Aorta (tissue), 5 donors: ENCODE results near the gene AIF1. TPM values are rescaled to one million over a fixed set of nuclear protein-coding genes. Genes with fewer than 3 reads are reported as not detected.
A peak's percentile ranks its signal among the peaks of the same experiment; 100 is the strongest.
"Not testable (repeated sequence)": the region's sequence is repeated elsewhere in the genome, so short reads cannot be mapped to it uniquely, and the experiment has no call there.

Experiments
- ATAC-seq: fragments of 200-7000 bp; cut with Tn5 transposase; one replicate; pipeline ENCODE4 v1.9.1; 2022; ENCODE audit warnings: moderate library complexity; ENCODE audit not compliant: low FRiP score
- DNase-seq, 2 donors: peaks; one replicate each; pipeline ENCODE4 v3.0.0-alpha.2; 2020
- H3K27ac ChIP-seq, 2 donors: one replicate each; pipeline ENCODE4 v1.5.1; 2013; ENCODE audit warnings: low read length in 2 of 2, mild to moderate bottlenecking in 2 of 2, moderate library complexity in 2 of 2, control low read depth in 1 of 2, inconsistent platforms in 1 of 2, low read depth in 1 of 2
- H3K27me3 ChIP-seq, 2 donors: one replicate each; pipeline ENCODE4 v1.6.1; 2013; ENCODE audit warnings: control low read depth in 1 of 2, low read length in 1 of 2, mild to moderate bottlenecking in 1 of 2, moderate library complexity in 1 of 2; ENCODE audit not compliant: insufficient read depth in 2 of 2, control insufficient read depth in 1 of 2
- H3K36me3 ChIP-seq, 2 donors: one replicate each; pipeline ENCODE4 v1.6.1; 2013; ENCODE audit warnings: control low read depth in 1 of 2, low read length in 1 of 2, mild to moderate bottlenecking in 1 of 2; ENCODE audit not compliant: insufficient read depth in 2 of 2, control insufficient read depth in 1 of 2
- H3K4me1 ChIP-seq, 2 donors: one replicate each; pipeline ENCODE4 v1.6.1; 2013; ENCODE audit warnings: low read length in 2 of 2, control low read depth in 1 of 2, mild to moderate bottlenecking in 1 of 2, moderate library complexity in 1 of 2; ENCODE audit not compliant: insufficient read depth in 2 of 2, control insufficient read depth in 1 of 2
- H3K4me3 ChIP-seq, 2 donors: one replicate each; pipeline ENCODE4 v1.5.1; 2013; ENCODE audit warnings: low read length in 2 of 2, control low read depth in 1 of 2, mild to moderate bottlenecking in 1 of 2
- H3K9me3 ChIP-seq: one replicate; pipeline ENCODE4 v1.6.1; 2013; ENCODE audit warnings: mild to moderate bottlenecking, low read length; ENCODE audit not compliant: control insufficient read depth
- WGBS, 2 donors: extraction: QIAGEN DNeasy Blood & Tissue Kit; methylation state at CpG; one replicate each; pipeline ENCODE4 v1.1.7; 2013; 5-methylcytosine and 5-hydroxymethylcytosine counted together
- intact Hi-C, 2 donors: fragments of 100-400 bp; cut with DNase I; formaldehyde crosslinking; loops; one replicate each; pipeline versions ENCODE4 v1.14.2 to v1.15.0; 2022
- polyA plus RNA-seq, 2 donors: library from polyadenylated mRNA; stranded (reverse); fragments of 200-250 nt; gene quantifications; one replicate each; pipeline ENCODE4 v1.2.3, GENCODE V29; 2013
- total RNA-seq, 2 donors: library from RNA; stranded (reverse); fragmentation: NEBNext Ultra II Directional; extraction: Animal tissue kit (Norgen Biotek cat#: 25700); gene quantifications; one replicate each; pipeline ENCODE4 v1.2.1, GENCODE V29; 2021
- donor health status: healthy with polysubstance abuse.
- donor health status: Bipolar disorder and iron deficiency.
- donor health status: DM: no; HTN: no; CAD: no.
- donor health status: DM: no; HTN: no; CAD: no.
- donor health status: DM: yes; HTN: yes; CAD: no.

AIF1 gene
- total and polyA plus RNA-seq, 4 donors, result 32.6 to 166 (median 53.3) TPM

DNA sequence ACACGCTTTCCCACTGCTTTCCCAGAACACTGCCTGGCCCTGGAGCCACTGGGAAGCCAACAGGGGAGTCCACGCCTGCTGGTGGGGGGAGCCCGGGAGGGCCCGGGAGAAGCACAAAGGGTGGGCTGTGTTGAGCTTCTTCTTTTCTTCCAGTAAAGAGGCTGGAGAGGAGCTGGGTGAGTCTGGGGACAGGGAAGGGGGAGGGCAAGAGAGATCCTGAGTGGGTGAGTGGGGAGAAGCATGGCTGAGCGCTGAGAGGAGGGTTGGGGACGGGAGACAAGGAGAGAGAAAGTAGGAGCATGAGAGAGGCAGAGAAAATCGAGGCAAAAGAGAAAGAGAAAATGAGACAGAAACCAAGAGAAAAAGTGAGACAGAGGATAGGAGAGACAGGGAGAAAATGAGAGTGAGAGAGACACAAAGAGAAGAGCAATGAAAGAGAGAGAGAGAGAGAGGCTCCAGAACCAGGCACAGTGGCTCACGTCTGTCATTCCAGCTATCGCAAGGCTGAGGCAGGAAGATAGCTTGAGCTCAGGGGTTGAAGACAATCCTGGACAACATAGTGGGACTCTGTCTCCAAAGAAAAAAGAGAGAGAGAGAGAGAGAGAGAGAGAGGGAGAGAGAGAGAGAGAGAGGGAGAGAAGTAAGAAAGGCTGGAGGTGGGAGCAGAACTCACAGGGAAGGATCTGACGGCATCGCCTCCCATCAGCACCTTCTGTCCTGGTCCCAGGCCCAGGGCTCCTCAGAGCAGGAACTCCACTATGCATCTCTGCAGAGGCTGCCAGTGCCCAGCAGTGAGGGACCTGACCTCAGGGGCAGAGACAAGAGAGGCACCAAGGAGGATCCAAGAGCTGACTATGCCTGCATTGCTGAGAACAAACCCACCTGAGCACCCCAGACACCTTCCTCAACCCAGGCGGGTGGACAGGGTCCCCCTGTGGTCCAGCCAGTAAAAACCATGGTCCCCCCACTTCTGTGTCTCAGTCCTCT, 26.9 kb upstream of the AIF1 start:
- intact Hi-C loops, result no loop called here

DNA sequence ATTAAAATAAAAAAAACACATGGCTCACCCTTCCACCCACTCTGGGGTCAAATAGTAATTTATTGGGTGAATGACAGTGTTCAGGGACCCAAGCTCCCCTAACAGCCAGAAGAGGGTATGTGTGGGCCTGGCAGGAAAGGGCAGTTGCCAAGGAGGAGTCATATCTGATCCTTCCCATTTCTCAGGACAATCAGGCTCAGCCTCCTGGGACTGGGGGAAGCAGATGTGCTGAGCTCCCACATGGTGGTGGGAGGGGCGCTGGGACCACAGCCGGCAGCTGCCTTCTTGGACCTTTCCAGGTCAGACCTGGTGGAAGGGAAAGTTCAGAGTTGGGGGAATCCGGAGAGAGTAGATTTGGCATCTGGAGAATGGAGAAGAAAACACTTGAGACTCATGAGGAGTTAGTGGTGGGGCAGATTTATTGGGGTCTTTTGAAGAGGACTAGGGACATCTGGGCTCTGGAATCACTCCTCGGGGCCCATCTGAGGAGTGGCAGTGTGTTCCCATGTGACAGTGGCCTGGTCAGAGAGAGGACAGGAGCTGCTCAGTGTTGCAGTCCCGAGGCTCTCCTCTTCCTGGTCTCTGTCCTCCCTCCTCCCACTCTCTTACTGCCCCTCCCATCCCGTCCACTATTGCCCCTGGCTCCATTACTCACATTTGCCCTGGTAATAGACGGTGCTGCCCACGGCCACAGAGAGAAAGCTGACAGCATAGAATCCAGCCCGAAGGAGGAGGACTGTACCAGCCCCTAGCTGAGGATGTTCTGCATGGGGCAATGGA, 26.0 kb upstream of the AIF1 start:
- Histone ChIP-seq H3K4me3 (no peak overlapping the region), H3K4me1 (no peaks in the 10 kb centered on the region), H3K27ac (no peak overlapping the region), H3K9me3 (no peaks in the 10 kb centered on the region), H3K36me3 (no peaks in the 10 kb centered on the region), H3K27me3 (no peaks in the 10 kb centered on the region)
- intact Hi-C loops, result no loop called here
- ATAC-seq, result no peak
- 48 to 57% methylated on average over 9 of the region's 9 CpGs for WGBS, 2 donors
- no peak for DNase-seq

More for the DNA sequence above, 26.9 kb upstream of the AIF1 start:
- 60 to 64% methylated on average over 12 of the region's 12 CpGs for WGBS, 2 donors
- no peak for ATAC-seq
- no peaks in the 10 kb centered on the region for H3K27me3 ChIP-seq
- no peaks in the 10 kb centered on the region for H3K4me1 ChIP-seq
- no peak overlapping the region for H3K4me3 ChIP-seq
- no peaks in the 10 kb centered on the region for H3K36me3 ChIP-seq
- H3K27ac ChIP-seq, result no peak overlapping the region
- DNase-seq, result no peak
- no peaks in the 10 kb centered on the region for H3K9me3 ChIP-seq

DNA sequence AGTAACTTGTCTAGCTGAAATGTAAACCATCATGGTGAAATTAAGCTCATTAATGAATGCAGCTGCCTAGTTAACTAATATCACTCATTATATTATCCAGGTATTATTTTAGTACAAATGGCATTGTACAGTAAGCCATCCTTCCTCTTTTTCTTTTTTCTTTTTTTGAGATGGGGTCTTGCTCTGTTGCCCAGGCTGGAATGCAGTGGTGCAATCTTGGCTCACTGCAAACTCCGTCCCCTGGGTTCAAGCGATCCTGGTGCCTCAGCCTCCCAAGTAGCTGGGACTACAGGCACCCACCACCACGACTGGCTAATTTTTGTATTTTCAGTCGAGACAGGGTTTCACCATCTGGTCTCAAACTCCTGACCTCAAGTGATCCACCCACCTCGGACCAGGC, 24.3 kb upstream of the AIF1 start:
- WGBS, 2 donors, result 89% methylated on average over 5 of the region's 5 CpGs
- H3K27ac ChIP-seq, H3K4me1 ChIP-seq, ATAC-seq, H3K36me3 ChIP-seq, H3K9me3 ChIP-seq, intact Hi-C loops, H3K4me3 ChIP-seq, H3K27me3 ChIP-seq, DNase-seq: not testable (repeated sequence)

DNA sequence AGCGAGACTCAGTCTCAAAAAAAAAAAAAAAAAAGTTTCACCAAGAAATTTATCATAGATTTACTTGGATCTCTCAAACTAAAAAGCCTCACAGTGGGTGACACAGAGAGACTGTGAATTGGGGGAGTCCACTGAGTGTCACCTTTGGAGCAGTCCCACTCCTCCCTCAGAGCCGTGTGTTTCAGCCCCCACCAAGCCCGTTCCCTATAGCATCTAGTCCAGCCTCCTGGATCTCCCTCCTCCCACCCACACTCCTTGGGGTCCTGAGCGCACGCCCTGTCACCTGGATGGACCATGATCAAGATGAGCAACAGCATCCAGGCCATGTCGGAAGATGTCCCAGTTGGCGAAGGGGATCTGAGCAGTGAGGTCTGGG, 22.6 kb upstream of the AIF1 start:
- Histone ChIP-seq H3K4me3 (no peak overlapping the region), H3K4me1 (no peaks in the 10 kb centered on the region), H3K27ac (no peak overlapping the region), H3K27me3 (no peaks in the 10 kb centered on the region), H3K36me3 (no peaks in the 10 kb centered on the region), H3K9me3 (no peaks in the 10 kb centered on the region)
- WGBS, 2 donors, result 87 to 88% methylated on average over 7 of the region's 7 CpGs
- ATAC-seq (no peak), DNase-seq (no peak)
- intact Hi-C loops, result no loop called here

DNA sequence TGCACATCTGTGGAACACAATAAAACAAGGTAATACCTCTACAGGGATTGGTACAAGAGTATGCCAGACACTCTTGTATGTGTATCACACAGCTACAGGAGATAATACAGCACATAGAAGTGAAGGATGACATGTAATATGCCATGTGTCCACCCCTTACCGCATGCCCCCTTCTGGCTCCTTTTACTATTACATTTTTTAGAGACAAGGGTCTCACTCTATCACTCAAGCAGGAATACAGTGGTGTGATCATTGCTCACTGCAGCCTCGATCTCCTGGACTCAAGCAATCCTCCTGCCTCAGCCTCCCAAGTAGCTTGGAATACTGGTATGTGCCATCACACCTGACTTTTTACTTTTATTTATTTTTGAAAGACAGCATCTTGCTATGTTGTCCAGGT, 18.0 kb upstream of the AIF1 start:
- Histone ChIP-seq H3K27ac (no peak overlapping the region), H3K27me3 (no peaks in the 10 kb centered on the region), H3K36me3 (no peaks in the 10 kb centered on the region), H3K9me3 (no peaks in the 10 kb centered on the region), H3K4me3 (no peak overlapping the region), H3K4me1 (no peaks in the 10 kb centered on the region)
- intact Hi-C loops, result loop anchor here in 1 of 2 donors (5.0 kb wide), 1 partner anchor 100 kb away; the partner anchor contains the start of gene MICB
- 33 to 37% methylated on average over 2 of the region's 2 CpGs for WGBS, 2 donors
- peak; percentile 56 for ATAC-seq
- DNase-seq, result no peak

DNA sequence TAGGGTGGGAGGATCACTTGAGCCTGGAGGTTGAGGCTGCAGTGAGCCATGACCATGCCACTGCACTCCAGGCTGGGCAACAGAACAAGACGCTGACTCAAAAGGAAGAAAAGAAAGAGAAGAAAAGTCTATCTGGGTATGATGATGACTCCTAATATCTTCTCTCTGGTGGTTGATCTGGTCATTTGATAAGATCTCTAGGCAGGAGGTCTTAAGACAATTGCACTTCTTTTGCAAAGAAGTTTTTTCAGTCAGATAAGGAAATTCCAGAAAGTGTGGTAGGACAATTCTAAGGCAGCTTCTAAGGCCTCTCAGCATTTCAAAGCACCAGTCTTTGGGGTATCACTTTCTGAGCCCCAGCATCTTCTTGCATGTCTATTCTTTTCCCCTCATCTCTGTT, 7.7 kb upstream of the AIF1 start:
- no peak for ATAC-seq
- no peak for DNase-seq
- H3K4me1 ChIP-seq, result no peaks in the 10 kb centered on the region
- intact Hi-C loops, result no loop called here
- no peaks in the 10 kb centered on the region for H3K36me3 ChIP-seq
- H3K9me3 ChIP-seq, result no peaks in the 10 kb centered on the region
- no peaks in the 10 kb centered on the region for H3K27me3 ChIP-seq
- 90 to 93% methylated on average over 1 of the region's 1 CpG for WGBS, 2 donors
- H3K27ac ChIP-seq, result no peak overlapping the region
- no peak overlapping the region for H3K4me3 ChIP-seq

DNA sequence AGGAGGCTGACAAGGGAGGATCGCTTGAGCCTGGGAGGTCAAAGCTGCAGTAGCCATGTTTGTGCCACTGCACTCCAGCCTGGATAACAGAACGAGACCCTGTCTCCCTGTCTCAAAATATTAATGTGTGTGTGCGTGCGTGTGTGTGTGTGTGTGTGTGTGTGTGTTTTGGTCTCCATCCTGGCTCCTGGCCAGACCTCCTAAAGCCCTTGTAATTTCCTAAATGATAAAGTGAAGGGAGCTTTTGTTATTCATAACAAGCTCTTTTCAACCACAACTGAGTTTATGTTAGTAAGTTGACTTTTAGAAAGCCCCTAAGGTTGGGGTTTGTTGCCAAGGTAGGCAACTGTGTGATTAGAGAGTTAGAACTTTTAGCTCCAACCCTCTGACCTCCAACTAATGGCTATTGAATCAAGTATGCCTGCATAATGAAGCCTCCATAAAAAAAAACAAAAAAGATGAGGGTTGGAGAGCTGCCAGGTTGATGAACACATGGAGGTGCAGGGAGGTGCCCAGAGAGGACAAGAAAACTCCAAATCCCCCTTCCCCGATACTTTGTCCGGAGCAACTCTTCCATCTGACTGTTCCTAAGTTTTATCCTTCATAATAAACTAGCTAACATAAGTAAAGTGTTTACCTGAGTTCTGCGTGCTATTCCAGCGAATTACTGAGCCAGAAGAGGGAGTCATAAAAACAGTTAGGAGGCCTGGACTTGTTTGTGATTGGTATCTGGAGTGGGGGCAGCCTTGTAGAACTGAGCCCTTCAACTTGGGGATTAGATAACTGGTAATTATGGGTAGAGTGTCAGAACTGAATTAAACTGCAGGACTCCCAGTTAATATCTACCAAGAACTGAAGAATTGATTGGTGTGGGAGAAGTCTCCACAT, 5.3 kb upstream of the AIF1 start:
- intact Hi-C loops, result no loop called here
- WGBS, 2 donors, result 68 to 74% methylated on average over 8 of the region's 8 CpGs
- Histone ChIP-seq H3K27ac (no peak overlapping the region), H3K9me3 (no peaks in the 10 kb centered on the region), H3K4me3 (no peak overlapping the region), H3K36me3 (no peaks in the 10 kb centered on the region), H3K27me3 (no peaks in the 10 kb centered on the region), H3K4me1 (no peaks in the 10 kb centered on the region)
- DNase-seq, result no peak
- no peak for ATAC-seq

DNA sequence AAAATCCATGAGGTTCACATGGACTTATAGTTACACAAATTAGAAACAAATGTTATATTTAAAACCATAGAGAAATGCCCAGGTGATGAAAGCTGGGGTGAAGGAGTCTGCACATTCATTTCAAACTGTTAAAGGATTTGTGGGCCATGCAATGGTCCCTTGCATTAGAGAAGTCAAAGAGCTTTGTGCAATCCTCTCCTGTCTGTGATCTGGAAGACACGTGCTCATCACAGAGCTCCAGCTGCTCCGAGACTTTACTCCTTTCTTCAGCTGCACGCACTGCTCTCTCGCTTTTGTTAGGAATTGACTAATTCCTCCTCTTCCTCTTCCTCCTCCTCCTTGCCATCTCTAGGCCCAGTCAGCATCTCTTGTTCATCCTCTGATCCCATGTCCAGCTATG, 4.1 kb upstream of the AIF1 start:
- Histone ChIP-seq H3K27me3 (no peaks in the 10 kb centered on the region), H3K36me3 (no peaks in the 10 kb centered on the region), H3K4me1 (no peaks in the 10 kb centered on the region), H3K4me3 (no peak overlapping the region), H3K27ac (no peak overlapping the region), H3K9me3 (no peaks in the 10 kb centered on the region)
- intact Hi-C loops, result no loop called here
- DNase-seq (no peak), ATAC-seq (no peak)
- 69 to 79% methylated on average over 4 of the region's 4 CpGs for WGBS, 2 donors
